ENCODE results near the gene TSPAN4.

TSPAN4 gene

DNA sequence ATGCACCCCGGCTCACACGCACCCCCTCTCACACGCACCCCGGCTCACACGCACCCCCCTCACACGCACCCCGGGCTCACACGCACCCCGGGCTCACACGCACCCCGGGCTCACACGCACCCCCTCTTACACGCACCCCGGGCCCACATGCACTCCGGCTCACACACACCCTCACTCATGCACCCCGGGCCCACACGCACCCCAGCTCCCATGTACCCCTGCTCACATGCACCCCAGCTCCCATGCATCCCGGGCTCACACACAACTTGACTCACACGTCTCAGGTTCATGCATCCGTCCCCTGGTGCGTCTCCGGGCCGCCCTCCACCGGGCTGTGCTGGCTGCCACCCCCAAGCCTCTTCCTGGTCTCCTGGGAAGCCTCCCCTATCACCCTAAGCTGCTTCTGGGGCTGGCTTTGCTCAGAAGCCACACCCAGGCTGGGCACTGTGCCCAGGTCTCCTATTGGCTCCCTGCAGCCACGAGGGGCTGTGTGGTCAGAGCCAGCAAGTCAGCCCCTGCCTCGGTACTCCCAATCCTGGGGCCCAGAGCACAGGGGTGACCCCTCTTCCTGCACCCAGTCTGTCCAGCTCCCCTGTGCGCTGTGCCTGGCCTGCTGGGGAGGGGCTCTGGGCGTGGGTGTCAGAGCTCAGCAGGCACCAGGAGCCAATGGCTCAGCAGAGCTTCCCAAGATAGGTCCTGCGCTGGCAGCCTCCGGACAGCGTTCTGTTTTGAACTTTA is 16.9 kb downstream of the TSPAN4 start:
- Histone ChIP-seq H2BK15ac (replicated peaks; ENCODE audit: low read depth) (no peak overlapping the region), H2AK5ac (ENCODE audit: low read length) (no peak overlapping the region), H3K36me3 (ENCODE audit: control insufficient read depth, insufficient read depth, low read length) (no peaks in the 10 kb centered on the region), H3K4ac (ENCODE audit: low read depth, low read length) (no peak overlapping the region), H3K79me2 (ENCODE audit: control insufficient read depth, insufficient read depth, low read length) (no peaks in the 10 kb centered on the region), H3K27ac (ENCODE audit: low read depth, low read length) (no peak overlapping the region), H4K5ac (ENCODE audit: low read length) (no peak overlapping the region), H3K79me1 (ENCODE audit: low read length) (no peaks in the 10 kb centered on the region), H3K27me3 (ENCODE audit: insufficient read depth, low read length, poor library complexity) (no peaks in the 10 kb centered on the region), H3K4me2 (ENCODE audit: low read length) (no peak overlapping the region), H2BK5ac (ENCODE audit: low read length) (no peak overlapping the region), H3K56ac (ENCODE audit: low read length) (no peak overlapping the region), H4K8ac (ENCODE audit: low read depth, low read length) (no peak overlapping the region), H3K18ac (ENCODE audit: low read length) (no peak overlapping the region), H2BK120ac (ENCODE audit: low read depth, low read length) (no peak overlapping the region), H3K23ac (ENCODE audit: low read length) (no peak overlapping the region), H3K4me1 (ENCODE audit: control insufficient read depth, low read depth, low read length) (no peaks in the 10 kb centered on the region), H3K4me3 (ENCODE audit: low read length) (no peak overlapping the region), H3K9ac (ENCODE audit: low read length) (no peak overlapping the region)
- no CpG with 5 or more reads among the region's 31 CpGs for WGBS (ENCODE audit: extremely low coverage, insufficient coverage, low lambda C conversion rate)
- DNase-seq = no peak

DNA sequence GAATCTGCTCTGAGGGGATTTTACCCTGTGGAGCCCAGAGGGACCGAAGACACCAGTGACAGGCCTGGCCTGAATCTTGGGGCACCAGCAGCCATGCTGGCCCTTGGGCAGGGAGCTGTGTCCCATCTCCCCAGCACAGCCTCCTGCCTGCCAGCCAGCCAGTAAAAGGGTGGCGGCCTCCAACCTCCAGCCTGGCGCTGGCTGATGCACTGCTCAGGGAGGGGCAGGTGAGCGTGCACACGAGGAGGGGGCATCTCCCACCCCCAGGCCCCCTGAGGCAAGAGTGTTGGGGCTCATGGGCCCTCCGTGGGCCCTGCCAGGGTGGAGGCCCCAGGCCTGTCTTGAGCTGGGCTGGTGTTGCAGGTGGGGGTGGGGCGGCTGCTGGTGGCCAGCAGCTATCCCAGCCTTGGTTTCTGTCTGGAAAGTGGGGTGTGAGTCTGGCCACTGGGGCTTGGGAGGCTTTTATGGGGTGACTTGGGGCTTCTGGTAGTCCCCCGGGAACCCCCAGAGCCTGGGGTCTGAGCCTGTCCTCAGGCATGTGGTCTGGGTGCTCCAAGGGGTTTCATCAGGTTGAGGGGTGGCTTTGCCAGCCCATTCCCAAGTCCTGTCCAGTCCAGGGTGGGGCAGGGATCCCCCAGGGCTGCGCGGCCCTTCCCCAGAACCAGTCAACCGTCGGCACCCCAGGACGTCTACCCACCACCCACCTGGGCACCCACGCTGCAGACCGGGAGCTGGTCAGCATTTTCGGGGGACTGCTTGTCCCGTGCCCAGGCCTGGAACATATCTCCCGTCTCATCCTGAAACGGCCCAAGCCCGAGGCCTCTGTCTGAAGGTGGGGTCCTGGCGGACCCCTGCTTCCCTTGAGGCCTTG is 17.8 kb downstream of the TSPAN4 start:
- no peak for DNase-seq
- no peak overlapping the region for H4K8ac ChIP-seq (ENCODE audit: low read depth, low read length)

DNA sequence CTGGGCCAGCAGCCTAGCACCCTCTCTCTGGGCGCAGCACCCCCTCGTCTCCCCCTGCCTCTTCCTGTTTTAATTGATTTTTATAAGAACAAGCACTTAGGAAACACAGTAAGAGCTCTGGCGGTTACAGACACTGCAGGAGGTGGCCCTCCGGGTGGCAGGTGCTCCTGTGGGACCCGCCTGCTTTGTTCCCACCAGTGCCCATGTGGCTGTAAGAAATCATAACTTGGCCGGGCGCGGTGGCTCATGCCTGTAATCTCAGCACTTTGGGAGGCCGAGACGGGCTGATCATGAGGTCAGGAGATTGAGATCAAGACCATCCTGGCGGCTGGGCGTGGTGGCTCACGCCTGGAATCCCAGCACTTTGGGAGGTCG is 18.4 kb downstream of the TSPAN4 start:
- Histone ChIP-seq H3K4me2 (ENCODE audit: low read length) (no peak overlapping the region), H3K4me1 (ENCODE audit: control insufficient read depth, low read depth, low read length) (no peaks in the 10 kb centered on the region), H3K79me1 (ENCODE audit: low read length) (no peaks in the 10 kb centered on the region), H3K36me3 (ENCODE audit: control insufficient read depth, insufficient read depth, low read length) (no peaks in the 10 kb centered on the region), H3K18ac (ENCODE audit: low read length) (no peak overlapping the region), H2BK5ac (ENCODE audit: low read length) (no peak overlapping the region), H3K27ac (ENCODE audit: low read depth, low read length) (no peak overlapping the region), H4K5ac (ENCODE audit: low read length) (no peak overlapping the region), H3K4ac (ENCODE audit: low read depth, low read length) (no peak overlapping the region), H2BK120ac (ENCODE audit: low read depth, low read length) (no peak overlapping the region), H3K79me2 (ENCODE audit: control insufficient read depth, insufficient read depth, low read length) (no peaks in the 10 kb centered on the region), H2BK15ac (replicated peaks; ENCODE audit: low read depth) (no peak overlapping the region), H3K23ac (ENCODE audit: low read length) (no peak overlapping the region), H3K4me3 (ENCODE audit: low read length) (no peak overlapping the region), H4K8ac (ENCODE audit: low read depth, low read length) (no peak overlapping the region), H3K9ac (ENCODE audit: low read length) (no peak overlapping the region), H3K27me3 (ENCODE audit: insufficient read depth, low read length, poor library complexity) (no peaks in the 10 kb centered on the region), H2AK5ac (ENCODE audit: low read length) (no peak overlapping the region), H3K56ac (ENCODE audit: low read length) (no peak overlapping the region)
- DNase-seq = no peak
- no CpG with 5 or more reads among the region's 14 CpGs for WGBS (ENCODE audit: extremely low coverage, insufficient coverage, low lambda C conversion rate)

More for the DNA sequence above, 17.8 kb downstream of the TSPAN4 start:
- no peak overlapping the region for H3K27ac ChIP-seq (ENCODE audit: low read depth, low read length)
- no peak overlapping the region for H2BK5ac ChIP-seq (ENCODE audit: low read length)
- no peaks in the 10 kb centered on the region for H3K79me1 ChIP-seq (ENCODE audit: low read length)
- H3K4ac ChIP-seq (ENCODE audit: low read depth, low read length) = no peak overlapping the region
- H2BK15ac ChIP-seq (replicated peaks; ENCODE audit: low read depth) = no peak overlapping the region
- H3K4me2 ChIP-seq (ENCODE audit: low read length) = no peak overlapping the region
- H3K36me3 ChIP-seq (ENCODE audit: control insufficient read depth, insufficient read depth, low read length) = no peaks in the 10 kb centered on the region
- H4K5ac ChIP-seq (ENCODE audit: low read length) = no peak overlapping the region
- no peak overlapping the region for H2AK5ac ChIP-seq (ENCODE audit: low read length)
- no peak overlapping the region for H3K56ac ChIP-seq (ENCODE audit: low read length)
- H3K27me3 ChIP-seq (ENCODE audit: insufficient read depth, low read length, poor library complexity) = no peaks in the 10 kb centered on the region
- H3K9ac ChIP-seq (ENCODE audit: low read length) = no peak overlapping the region
- no CpG with 5 or more reads among the region's 21 CpGs for WGBS (ENCODE audit: extremely low coverage, insufficient coverage, low lambda C conversion rate)
- no peaks in the 10 kb centered on the region for H3K4me1 ChIP-seq (ENCODE audit: control insufficient read depth, low read depth, low read length)
- H3K79me2 ChIP-seq (ENCODE audit: control insufficient read depth, insufficient read depth, low read length) = no peaks in the 10 kb centered on the region
- H3K23ac ChIP-seq (ENCODE audit: low read length) = no peak overlapping the region
- H2BK120ac ChIP-seq (ENCODE audit: low read depth, low read length) = no peak overlapping the region
- H3K18ac ChIP-seq (ENCODE audit: low read length) = no peak overlapping the region
- no peak overlapping the region for H3K4me3 ChIP-seq (ENCODE audit: low read length)

DNA sequence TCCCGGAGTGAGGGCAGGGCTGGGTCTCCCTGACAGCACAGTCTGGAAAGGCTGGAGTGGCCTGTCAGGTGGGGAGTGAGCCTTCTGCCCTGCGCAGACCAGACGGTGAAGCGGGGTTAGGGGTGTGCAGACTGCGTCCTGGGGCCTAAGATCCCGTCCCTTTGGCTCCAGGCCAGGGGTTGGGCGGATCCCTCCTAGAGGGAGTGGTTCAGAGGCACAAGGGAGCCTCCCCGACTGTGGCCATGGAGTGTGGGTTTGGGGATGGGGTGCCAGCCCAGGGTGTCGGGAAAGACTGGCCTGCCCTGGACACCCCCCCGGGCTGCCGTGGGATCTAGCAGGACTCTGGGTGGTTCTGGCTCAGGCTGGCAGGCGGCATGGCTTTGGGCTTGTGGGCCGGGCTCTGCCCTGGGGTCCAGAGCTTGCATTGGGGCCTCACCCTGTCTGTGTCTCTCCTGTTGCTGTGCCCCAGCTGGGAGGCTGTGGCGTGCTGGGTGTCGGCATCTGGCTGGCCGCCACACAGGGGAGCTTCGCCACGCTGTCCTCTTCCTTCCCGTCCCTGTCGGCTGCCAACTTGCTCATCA is 19.5 kb downstream of the TSPAN4 start:
- Histone ChIP-seq H2BK5ac (ENCODE audit: low read length) (no peak overlapping the region), H3K4me3 (ENCODE audit: low read length) (no peak overlapping the region), H3K79me2 (ENCODE audit: control insufficient read depth, insufficient read depth, low read length) (no peaks in the 10 kb centered on the region), H3K56ac (ENCODE audit: low read length) (no peak overlapping the region), H3K4ac (ENCODE audit: low read depth, low read length) (no peak overlapping the region), H4K5ac (ENCODE audit: low read length) (no peak overlapping the region), H2BK15ac (replicated peaks; ENCODE audit: low read depth) (no peak overlapping the region), H2AK5ac (ENCODE audit: low read length) (no peak overlapping the region), H3K27me3 (ENCODE audit: insufficient read depth, low read length, poor library complexity) (no peaks in the 10 kb centered on the region), H3K27ac (ENCODE audit: low read depth, low read length) (no peak overlapping the region), H2BK120ac (ENCODE audit: low read depth, low read length) (no peak overlapping the region), H3K23ac (ENCODE audit: low read length) (no peak overlapping the region), H3K36me3 (ENCODE audit: control insufficient read depth, insufficient read depth, low read length) (no peaks in the 10 kb centered on the region), H3K4me1 (ENCODE audit: control insufficient read depth, low read depth, low read length) (no peaks in the 10 kb centered on the region), H3K9ac (ENCODE audit: low read length) (no peak overlapping the region), H3K4me2 (ENCODE audit: low read length) (no peak overlapping the region), H4K8ac (ENCODE audit: low read depth, low read length) (no peak overlapping the region), H3K18ac (ENCODE audit: low read length) (no peak overlapping the region), H3K79me1 (ENCODE audit: low read length) (no peaks in the 10 kb centered on the region)
- WGBS (ENCODE audit: extremely low coverage, insufficient coverage, low lambda C conversion rate) = no CpG with 5 or more reads among the region's 20 CpGs
- DNase-seq = no peak

DNA sequence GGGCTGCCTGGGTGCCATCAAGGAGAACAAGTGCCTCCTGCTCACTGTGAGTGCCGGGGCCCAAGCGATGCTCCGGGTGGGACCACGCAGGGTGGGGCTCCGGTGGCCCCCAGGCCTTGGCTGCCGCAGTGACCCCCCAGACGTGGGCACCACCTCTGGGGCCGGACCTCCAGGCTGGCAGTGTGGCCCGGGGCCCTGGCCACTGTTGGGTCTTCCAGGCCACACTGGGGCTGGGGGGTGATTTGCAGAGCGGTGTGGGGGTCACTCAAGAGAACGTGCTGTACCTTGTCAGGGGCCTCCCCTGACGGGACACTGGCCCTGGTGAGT is 20.0 kb downstream of the TSPAN4 start:
- H3K27ac ChIP-seq (ENCODE audit: low read depth, low read length) = no peak overlapping the region
- H3K36me3 ChIP-seq (ENCODE audit: control insufficient read depth, insufficient read depth, low read length) = no peaks in the 10 kb centered on the region
- no peak overlapping the region for H2BK15ac ChIP-seq (replicated peaks; ENCODE audit: low read depth)
- H3K18ac ChIP-seq (ENCODE audit: low read length) = no peak overlapping the region
- no peak overlapping the region for H3K4me3 ChIP-seq (ENCODE audit: low read length)
- no peak overlapping the region for H3K9ac ChIP-seq (ENCODE audit: low read length)
- no peaks in the 10 kb centered on the region for H3K4me1 ChIP-seq (ENCODE audit: control insufficient read depth, low read depth, low read length)
- no peak overlapping the region for H2BK5ac ChIP-seq (ENCODE audit: low read length)
- H4K8ac ChIP-seq (ENCODE audit: low read depth, low read length) = no peak overlapping the region
- H3K4me2 ChIP-seq (ENCODE audit: low read length) = no peak overlapping the region
- no peaks in the 10 kb centered on the region for H3K27me3 ChIP-seq (ENCODE audit: insufficient read depth, low read length, poor library complexity)
- no peak overlapping the region for H3K4ac ChIP-seq (ENCODE audit: low read depth, low read length)
- H3K79me2 ChIP-seq (ENCODE audit: control insufficient read depth, insufficient read depth, low read length) = no peaks in the 10 kb centered on the region
- no peak overlapping the region for H4K5ac ChIP-seq (ENCODE audit: low read length)
- no peak overlapping the region for H2AK5ac ChIP-seq (ENCODE audit: low read length)
- H3K56ac ChIP-seq (ENCODE audit: low read length) = no peak overlapping the region
- no CpG with 5 or more reads among the region's 12 CpGs for WGBS (ENCODE audit: extremely low coverage, insufficient coverage, low lambda C conversion rate)
- H3K79me1 ChIP-seq (ENCODE audit: low read length) = no peaks in the 10 kb centered on the region
- H2BK120ac ChIP-seq (ENCODE audit: low read depth, low read length) = no peak overlapping the region
- DNase-seq = no peak
- no peak overlapping the region for H3K23ac ChIP-seq (ENCODE audit: low read length)

Data from mesendoderm (in vitro differentiated cells).